Right forelimb (tissue), 1 donor: ENCODE measurements around the gene PGA5.
"Not testable (repeated sequence)": the region's sequence is repeated elsewhere in the genome, so short reads cannot be mapped to it uniquely, and the experiment has no call there.

Experiments used
- DNase-seq: peaks from one replicate; pipeline ENCODE4 v3.0.0-alpha.2; 2018

Gene PGA5

GRCh38 chr11:61240875-61241274 lies at the start of gene PGA5:
Gene PGA5, plus strand, starts transcription at chr11:61241175. Its CDS starts 52 bp downstream, at chr11:61241227.
- not testable (repeated sequence) for DNase-seq

GRCh38 chr11:61193596-61193995 lies 47.4 kb upstream of the PGA5 start:
- DNase-seq = no peak

DNA sequence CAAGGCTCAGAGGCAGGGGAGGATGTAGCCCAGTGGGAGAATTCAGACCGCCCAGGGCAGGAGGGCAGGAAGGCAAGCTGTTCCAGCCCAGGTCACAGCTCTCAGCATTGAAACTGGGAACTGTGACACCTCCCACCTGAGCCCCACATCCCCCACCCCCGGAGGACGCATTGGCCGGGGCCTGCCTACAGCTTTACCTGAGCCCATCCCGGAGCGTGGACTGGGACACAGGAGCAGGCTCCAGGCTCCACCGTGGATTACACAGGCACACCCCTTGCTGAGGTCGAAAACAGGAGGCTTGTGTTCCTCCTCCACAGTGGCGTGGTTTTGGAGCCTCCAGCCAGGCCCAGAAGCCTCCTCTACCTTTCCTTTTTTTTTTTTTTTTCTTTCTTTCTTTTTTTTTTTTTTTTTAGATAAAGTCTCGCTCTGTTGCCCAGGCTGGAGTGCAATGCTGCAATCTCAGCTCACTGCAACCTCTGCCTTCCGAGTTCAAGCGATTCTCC lies 46.8 kb upstream of the PGA5 start:
- no peak for DNase-seq

- no peak for DNase-seq
Observed at GRCh38 chr11:61194981-61195695, 45.8 kb upstream of the PGA5 start.

- no peak for DNase-seq
Observed at GRCh38 chr11:61195719-61196118, 45.3 kb upstream of the PGA5 start.

DNA sequence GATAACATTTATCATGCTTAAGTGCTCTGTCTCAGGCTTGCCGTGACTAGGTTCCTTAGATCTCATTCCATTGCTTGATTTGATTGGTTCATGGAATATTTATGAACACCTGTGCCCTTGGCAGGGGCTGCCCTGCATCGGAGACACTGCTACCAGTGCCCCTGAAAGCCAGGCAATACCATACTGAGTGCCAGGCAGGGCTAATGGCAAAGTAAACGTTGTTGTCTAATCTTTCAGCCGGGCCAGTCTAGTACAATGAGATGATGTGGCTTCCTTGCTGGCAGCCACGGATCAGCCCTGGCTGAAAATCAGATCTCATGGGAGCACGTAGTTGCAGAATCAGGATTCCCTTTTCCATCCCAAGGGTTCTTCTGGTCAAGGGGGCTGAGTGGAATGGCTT lies 42.6 kb upstream of the PGA5 start:
- no peak for DNase-seq

GRCh38 chr11:61198948-61199523 lies 41.9 kb upstream of the PGA5 start:
- DNase-seq = no peak

- no peak for DNase-seq
Observed at GRCh38 chr11:61201476-61201875, 39.5 kb upstream of the PGA5 start.

GRCh38 chr11:61202950-61203746 lies 37.8 kb upstream of the PGA5 start, which contains the start of gene PGA3:
Gene PGA3, plus strand, starts transcription at chr11:61203515. Its CDS starts 50 bp downstream, at chr11:61203565.
- DNase-seq = not testable (repeated sequence)

DNA sequence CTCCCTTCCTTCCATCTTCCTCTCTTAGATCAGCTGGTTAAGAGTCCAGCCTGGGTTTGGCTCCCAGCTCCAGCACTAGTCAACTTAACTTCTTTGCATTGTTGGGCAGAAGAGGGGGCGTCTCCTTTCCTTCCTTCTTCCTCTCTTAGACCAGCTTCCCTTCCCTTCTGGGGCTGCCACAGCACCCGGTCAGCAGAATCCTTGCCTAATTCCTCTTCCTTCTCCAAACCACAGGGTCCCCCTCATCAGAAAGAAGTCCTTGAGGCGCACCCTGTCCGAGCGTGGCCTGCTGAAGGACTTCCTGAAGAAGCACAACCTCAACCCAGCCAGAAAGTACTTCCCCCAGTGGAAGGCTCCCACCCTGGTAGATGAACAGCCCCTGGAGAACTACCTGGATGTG lies 37.1 kb upstream of the PGA5 start:
- DNase-seq = not testable (repeated sequence)

GRCh38 chr11:61204502-61205059 lies 36.4 kb upstream of the PGA5 start:
- DNase-seq = not testable (repeated sequence)

- DNase-seq = not testable (repeated sequence)
Observed at GRCh38 chr11:61207636-61208310, 33.2 kb upstream of the PGA5 start.

- DNase-seq = not testable (repeated sequence)
Observed at GRCh38 chr11:61210629-61211028, 30.3 kb upstream of the PGA5 start.

DNA sequence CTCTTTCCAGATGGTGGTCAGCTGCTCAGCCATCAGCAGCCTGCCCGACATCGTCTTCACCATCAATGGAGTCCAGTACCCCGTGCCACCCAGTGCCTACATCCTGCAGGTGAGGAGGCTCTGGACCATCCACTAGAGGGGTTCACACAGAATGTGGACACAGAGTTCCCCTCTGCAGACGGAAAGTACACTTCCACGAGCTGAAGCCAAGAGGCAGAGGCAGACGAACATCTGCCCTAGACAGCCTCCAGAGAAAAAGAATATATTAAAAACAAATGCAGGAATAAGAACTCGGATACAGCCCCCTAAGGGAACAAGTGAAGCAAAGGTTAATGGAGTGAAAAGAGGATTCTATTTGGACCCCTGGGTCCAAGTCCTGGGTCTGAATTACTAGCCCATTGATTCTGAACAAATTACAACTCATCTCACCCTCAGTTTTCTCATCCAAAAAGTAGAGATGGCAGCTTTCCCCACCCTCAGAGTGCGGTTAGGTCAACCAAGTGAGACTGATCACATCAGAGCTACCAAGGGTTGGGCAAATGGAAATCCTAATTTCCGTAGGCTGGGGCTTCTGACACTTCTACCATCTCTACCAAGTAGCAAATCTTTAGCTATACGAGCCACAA lies 29.5 kb upstream of the PGA5 start:
- not testable (repeated sequence) for DNase-seq

DNA sequence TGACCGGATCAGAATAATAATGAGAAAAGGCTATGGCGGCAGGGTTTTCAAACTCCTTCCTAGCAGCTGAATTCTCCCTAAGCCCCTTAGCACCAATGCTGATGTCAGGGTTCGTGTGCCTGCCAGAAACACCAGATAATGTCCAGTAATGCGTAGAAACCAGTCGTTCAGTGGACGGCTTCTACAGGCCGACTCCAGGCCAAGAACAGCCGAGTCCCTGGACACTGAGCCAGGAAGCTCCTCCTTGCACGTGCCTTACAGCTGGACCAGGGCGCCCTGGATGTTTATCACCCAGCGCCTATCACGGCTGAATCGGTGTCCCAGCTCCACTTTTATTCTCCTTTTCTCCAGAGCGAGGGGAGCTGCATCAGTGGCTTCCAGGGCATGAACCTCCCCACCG lies 28.8 kb upstream of the PGA5 start:
- DNase-seq = not testable (repeated sequence)

DNA sequence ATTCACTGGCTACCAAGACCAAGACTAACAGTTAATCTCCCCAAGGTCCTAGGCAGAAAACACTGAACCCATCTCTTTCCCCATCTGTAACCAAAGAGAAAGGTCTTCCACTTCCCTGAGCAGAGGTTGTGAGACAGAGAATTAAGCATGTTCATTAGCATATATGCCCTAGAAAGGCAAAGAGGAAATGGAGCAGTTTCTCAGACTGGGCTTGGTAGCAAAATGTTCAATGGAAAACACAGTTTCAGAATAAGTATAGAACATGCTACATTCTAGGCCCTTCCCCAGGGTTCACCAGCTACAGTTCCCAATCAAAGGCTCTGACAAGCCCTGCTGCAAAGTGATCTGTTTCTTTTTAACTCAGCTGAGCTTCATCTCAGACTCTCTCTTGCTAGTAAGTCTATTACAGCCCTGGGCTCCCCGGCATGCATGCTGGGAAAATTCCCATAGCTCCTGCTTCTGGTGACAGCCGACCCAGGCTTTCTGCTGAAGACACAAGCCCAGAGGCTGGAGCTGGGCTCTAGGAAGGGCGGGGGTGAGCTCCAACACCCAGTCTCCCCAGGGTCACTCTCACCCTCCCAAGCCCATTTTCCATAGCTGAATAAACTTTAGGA lies 27.2 kb upstream of the PGA5 start:
- not testable (repeated sequence) for DNase-seq

DNA sequence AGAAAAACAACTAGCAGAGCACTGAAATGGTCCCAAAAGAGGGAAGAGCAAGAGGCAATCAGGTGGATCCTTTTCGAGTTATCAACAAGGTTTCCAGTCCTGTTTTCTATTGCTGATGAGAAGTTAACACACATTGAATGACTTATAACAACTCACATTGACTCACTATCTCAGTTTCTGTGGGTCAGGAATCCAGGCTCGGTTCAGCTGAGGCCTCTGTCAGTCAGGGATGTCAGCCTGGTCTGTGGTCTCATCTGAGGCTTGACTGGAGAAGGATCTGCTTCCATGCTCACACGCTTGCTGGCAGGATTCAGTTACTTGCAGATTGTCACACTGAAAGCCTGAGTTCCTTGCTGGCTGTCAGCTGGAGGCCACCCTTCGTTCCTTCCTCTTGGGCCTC lies 22.7 kb upstream of the PGA5 start:
- not testable (repeated sequence) for DNase-seq

- not testable (repeated sequence) for DNase-seq
Observed at GRCh38 chr11:61219016-61219415, 22.0 kb upstream of the PGA5 start.

- not testable (repeated sequence) for DNase-seq
Observed at GRCh38 chr11:61222047-61222446, 18.9 kb upstream of the PGA5 start, which contains the start of gene PGA4. Gene PGA4, plus strand, starts transcription at chr11:61222347. Its CDS starts 54 bp downstream, at chr11:61222401.

DNA sequence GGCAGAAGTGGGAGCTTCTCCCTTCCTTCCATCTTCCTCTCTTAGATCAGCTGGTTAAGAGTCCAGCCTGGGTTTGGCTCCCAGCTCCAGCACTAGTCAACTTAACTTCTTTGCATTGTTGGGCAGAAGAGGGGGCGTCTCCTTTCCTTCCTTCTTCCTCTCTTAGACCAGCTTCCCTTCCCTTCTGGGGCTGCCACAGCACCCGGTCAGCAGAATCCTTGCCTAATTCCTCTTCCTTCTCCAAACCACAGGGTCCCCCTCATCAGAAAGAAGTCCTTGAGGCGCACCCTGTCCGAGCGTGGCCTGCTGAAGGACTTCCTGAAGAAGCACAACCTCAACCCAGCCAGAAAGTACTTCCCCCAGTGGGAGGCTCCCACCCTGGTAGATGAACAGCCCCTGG lies 18.3 kb upstream of the PGA5 start:
- not testable (repeated sequence) for DNase-seq

GRCh38 chr11:61226457-61227137 lies 14.4 kb upstream of the PGA5 start:
- DNase-seq = not testable (repeated sequence)
